Adrenal gland (tissue), 5 donors: Measurements from ENCODE around the gene GPC5.

Experiments
- CTCF ChIP-seq, 6 experiments: fragments of 450-650 bp in 4 of 6; fragments of 200-600 bp in 2 of 6; sonication (generic) in 1 of 6; IDR thresholded peaks; 1 replicate in 5 of 6; 2 replicates in 1 of 6; pipeline versions ENCODE4 v1.5.1 to v1.8.0; 2016 to 2021; ENCODE audit warnings: antibody characterized with exemption in 6 of 6, mild to moderate bottlenecking in 2 of 6, moderate library complexity in 1 of 6
- POLR2A ChIP-seq, 2 donors: fragments of 450-650 bp; IDR thresholded peaks; one replicate each; pipeline ENCODE4 v1.6.1; 2017; ENCODE audit warnings: antibody characterized with exemption in 2 of 2, mild to moderate bottlenecking in 2 of 2, moderate library complexity in 1 of 2
- donor health status: DM: no; HTN: no; CAD: no.

GRCh38 chr13:92412481-92412880 is 1014.1 kb downstream of the GPC5 start:
- no peak for TF ChIP-seq CTCF (IDR thresholded peaks at IDR 0.05)
- no peak for TF ChIP-seq POLR2A (IDR thresholded peaks at IDR 0.05)
